Smooth muscle cell (in vitro differentiated cells): ENCODE data around the gene ZNF483. TPM values are rescaled to one million over a fixed set of nuclear protein-coding genes. Genes with fewer than 3 reads are reported as not detected.

ENCODE experiments used
- DNase-seq: peaks from one replicate; lab custom pipeline; 2025; ENCODE audit not compliant: unreplicated experiment; lab: John Stamatoyannopoulos, UW
- H2AFZ ChIP-seq: fragments of 200-600 bp; sonication (generic); 2 replicates; pipeline ENCODE4 v1.6.0; 2016; ENCODE audit warnings: antibody characterized with exemption, low read depth, mild to moderate bottlenecking
- H3F3A ChIP-seq: fragments of 200-600 bp; sonication (generic); 2 replicates; pipeline ENCODE4 v1.6.0; 2017; ENCODE audit warnings: antibody characterized with exemption, low read depth
- H3K27ac ChIP-seq: fragments of 200-600 bp; sonication (generic); 2 replicates; pipeline ENCODE4 v1.5.1; 2016; ENCODE audit warnings: low read depth, mild to moderate bottlenecking
- H3K27me3 ChIP-seq: fragments of 200-600 bp; sonication (generic); 2 replicates; pipeline ENCODE4 v1.6.1; 2016; ENCODE audit warnings: low read depth, mild to moderate bottlenecking
- H3K36me3 ChIP-seq: fragments of 200-600 bp; sonication (generic); 2 replicates; pipeline ENCODE4 v1.5.1; 2016; ENCODE audit warnings: low read depth
- H3K4me1 ChIP-seq: fragments of 200-600 bp; sonication (generic); 2 replicates; pipeline ENCODE4 v1.5.1; 2016; ENCODE audit warnings: low read depth
- H3K4me2 ChIP-seq: fragments of 200-600 bp; sonication (generic); 2 replicates; pipeline ENCODE4 v1.6.0; 2016; ENCODE audit warnings: mild to moderate bottlenecking
- H3K4me3 ChIP-seq: fragments of 200-600 bp; sonication (generic); 2 replicates; pipeline ENCODE4 v1.5.1; 2016; ENCODE audit warnings: mild to moderate bottlenecking
- H3K79me2 ChIP-seq: fragments of 200-600 bp; sonication (generic); 2 replicates; pipeline ENCODE4 v1.6.0; 2016; ENCODE audit warnings: low read depth, mild to moderate bottlenecking
- H3K9ac ChIP-seq: fragments of 200-600 bp; sonication (generic); 2 replicates; pipeline ENCODE4 v1.6.0; 2016; ENCODE audit warnings: low read depth
- H3K9me3 ChIP-seq: fragments of 200-600 bp; sonication (generic); replicated peaks from 2 replicates; pipeline ENCODE4 v1.5.1; 2016; ENCODE audit warnings: low read depth
- H4K20me1 ChIP-seq: fragments of 200-600 bp; sonication (generic); 2 replicates; pipeline ENCODE4 v1.6.0; 2016; ENCODE audit warnings: low read depth
- WGBS: methylation state at CpG from one replicate; pipeline ENCODE4 v1.1.7; 2016; ENCODE audit warnings: low lambda C conversion rate; 5-methylcytosine and 5-hydroxymethylcytosine counted together
- polyA plus RNA-seq: library from polyadenylated mRNA; unstranded; fragments of >200 nt; fragmentation: Nextera tagmentation; extraction: Ambion mirVana; gene quantifications from 2 replicates; pipeline ENCODE4 v1.2.1, GENCODE V29; 2016
- total RNA-seq: library from RNA; depleted of rRNA; stranded (reverse); fragments of >200 nt; gene quantifications from 2 replicates; pipeline ENCODE4 v1.2.3, GENCODE V29; 2014
- TF ChIP-seq, protein P1 (sequence below): fragments of 200-600 bp; sonication (generic); IDR thresholded peaks from 2 replicates; pipeline ENCODE4 v1.5.1; 2017; ENCODE audit warnings: borderline replicate concordance, mild to moderate bottlenecking, antibody characterized with exemption; ENCODE audit not compliant: insufficient read depth, poor library complexity, severe bottlenecking

The ZNF483 gene
- total and polyA plus RNA-seq, 2 experiments from 2014 or later: 0.53 to 0.67 TPM

DNA sequence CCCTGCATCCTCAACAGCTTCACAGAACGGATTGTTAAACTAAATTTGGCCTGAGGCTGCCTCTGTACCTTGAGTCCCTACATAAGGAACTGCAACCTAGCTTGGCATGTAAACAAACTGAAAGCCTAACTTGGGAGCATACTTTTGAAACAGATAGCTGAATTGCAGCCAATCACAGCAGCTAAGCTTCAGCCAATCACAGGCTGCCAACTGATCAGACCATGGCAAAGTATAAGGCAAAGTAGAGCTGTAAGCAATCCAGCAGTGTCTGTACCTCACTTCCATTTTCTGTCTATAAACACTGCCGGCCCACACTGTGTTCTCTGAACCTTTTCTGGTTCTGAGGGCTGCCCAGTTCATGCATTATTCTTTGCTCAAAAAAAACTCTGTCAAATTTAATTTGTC, 8.9 kb upstream of the ZNF483 start:
- no peaks in the 10 kb centered on the region for H3K27me3 ChIP-seq
- no peaks in the 10 kb centered on the region for H3K79me2 ChIP-seq
- H3K4me2 ChIP-seq: no peak overlapping the region
- no peak overlapping the region for H2AFZ ChIP-seq
- TF ChIP-seq, protein P1, sequence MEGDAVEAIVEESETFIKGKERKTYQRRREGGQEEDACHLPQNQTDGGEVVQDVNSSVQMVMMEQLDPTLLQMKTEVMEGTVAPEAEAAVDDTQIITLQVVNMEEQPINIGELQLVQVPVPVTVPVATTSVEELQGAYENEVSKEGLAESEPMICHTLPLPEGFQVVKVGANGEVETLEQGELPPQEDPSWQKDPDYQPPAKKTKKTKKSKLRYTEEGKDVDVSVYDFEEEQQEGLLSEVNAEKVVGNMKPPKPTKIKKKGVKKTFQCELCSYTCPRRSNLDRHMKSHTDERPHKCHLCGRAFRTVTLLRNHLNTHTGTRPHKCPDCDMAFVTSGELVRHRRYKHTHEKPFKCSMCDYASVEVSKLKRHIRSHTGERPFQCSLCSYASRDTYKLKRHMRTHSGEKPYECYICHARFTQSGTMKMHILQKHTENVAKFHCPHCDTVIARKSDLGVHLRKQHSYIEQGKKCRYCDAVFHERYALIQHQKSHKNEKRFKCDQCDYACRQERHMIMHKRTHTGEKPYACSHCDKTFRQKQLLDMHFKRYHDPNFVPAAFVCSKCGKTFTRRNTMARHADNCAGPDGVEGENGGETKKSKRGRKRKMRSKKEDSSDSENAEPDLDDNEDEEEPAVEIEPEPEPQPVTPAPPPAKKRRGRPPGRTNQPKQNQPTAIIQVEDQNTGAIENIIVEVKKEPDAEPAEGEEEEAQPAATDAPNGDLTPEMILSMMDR: no peak
- no peaks in the 10 kb centered on the region for H3F3A ChIP-seq
- no peaks in the 10 kb centered on the region for H3K4me1 ChIP-seq
- no peaks in the 10 kb centered on the region for H4K20me1 ChIP-seq
- no peak overlapping the region for H3K9ac ChIP-seq
- no peaks in the 10 kb centered on the region for H3K36me3 ChIP-seq
- H3K27ac ChIP-seq: no peak overlapping the region
- H3K9me3 ChIP-seq: no peaks in the 10 kb centered on the region
- 73% methylated on average over 2 of the region's 2 CpGs for WGBS
- no peak for DNase-seq
- H3K4me3 ChIP-seq: no peak overlapping the region

DNA sequence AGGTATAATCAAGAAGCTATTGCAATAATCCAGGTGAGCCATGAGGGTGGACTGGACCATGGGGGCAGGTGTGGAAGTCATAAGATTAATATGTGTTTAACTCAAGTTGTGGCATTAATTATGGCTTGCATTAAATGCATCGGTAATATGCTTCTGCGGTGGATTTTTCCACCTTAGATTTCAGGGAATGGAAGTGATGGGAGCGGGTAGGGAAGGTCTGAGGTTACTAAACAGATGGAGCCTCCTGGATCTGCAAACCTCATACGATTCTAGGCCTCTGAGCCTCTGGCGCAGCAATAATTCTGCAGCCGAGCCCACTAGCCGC, 286 bp upstream of the ZNF483 start:
- H3K27me3 ChIP-seq: no peaks in the 10 kb centered on the region
- H3K36me3 ChIP-seq: no peaks in the 10 kb centered on the region
- H3K79me2 ChIP-seq: no peaks in the 10 kb centered on the region
- H2AFZ ChIP-seq: peak overlapping the region; percentile 96
- TF ChIP-seq, protein P1: no peak
- H3K4me3 ChIP-seq: peak overlapping the region; percentile 80
- H3K27ac ChIP-seq: no peak overlapping the region
- no peaks in the 10 kb centered on the region for H4K20me1 ChIP-seq
- peaks cover 3% of the 10 kb centered on the region for H3K4me1 ChIP-seq
- WGBS: 39% methylated on average over 7 of the region's 7 CpGs
- no peaks in the 10 kb centered on the region for H3F3A ChIP-seq
- DNase-seq: no peak
- H3K9ac ChIP-seq: no peak overlapping the region
- H3K9me3 ChIP-seq: no peaks in the 10 kb centered on the region
- H3K4me2 ChIP-seq: peak overlapping the region; percentile 93

GRCh38 chr9:111527347-111527746, 2.4 kb downstream of the ZNF483 start:
- no peak overlapping the region for H3K4me3 ChIP-seq
- TF ChIP-seq, protein P1: no peak
- H3K27me3 ChIP-seq: no peaks in the 10 kb centered on the region
- 57% methylated on average over 2 of the region's 2 CpGs for WGBS
- H3K4me1 ChIP-seq: peaks cover 11% of the 10 kb centered on the region
- no peaks in the 10 kb centered on the region for H3K36me3 ChIP-seq
- H2AFZ ChIP-seq: no peak overlapping the region
- no peaks in the 10 kb centered on the region for H3K79me2 ChIP-seq
- H3K4me2 ChIP-seq: no peak overlapping the region
- no peak for DNase-seq
- H3K27ac ChIP-seq: peak overlapping the region; percentile 63
- H3K9me3 ChIP-seq: no peaks in the 10 kb centered on the region
- no peak overlapping the region for H3K9ac ChIP-seq
- H3F3A ChIP-seq: no peaks in the 10 kb centered on the region
- H4K20me1 ChIP-seq: no peaks in the 10 kb centered on the region

GRCh38 chr9:111529787-111530186, 4.8 kb downstream of the ZNF483 start:
- no peak overlapping the region for H3K27ac ChIP-seq
- WGBS: 7% methylated on average over 2 of the region's 2 CpGs
- DNase-seq: no peak
- H3K9me3 ChIP-seq: no peaks in the 10 kb centered on the region
- no peaks in the 10 kb centered on the region for H4K20me1 ChIP-seq
- H3K27me3 ChIP-seq: no peaks in the 10 kb centered on the region
- no peak overlapping the region for H3K4me2 ChIP-seq
- no peak overlapping the region for H2AFZ ChIP-seq
- no peak overlapping the region for H3K4me3 ChIP-seq
- no peaks in the 10 kb centered on the region for H3F3A ChIP-seq
- TF ChIP-seq, protein P1: no peak
- H3K9ac ChIP-seq: no peak overlapping the region
- no peaks in the 10 kb centered on the region for H3K36me3 ChIP-seq
- H3K79me2 ChIP-seq: no peaks in the 10 kb centered on the region
- peaks cover 11% of the 10 kb centered on the region for H3K4me1 ChIP-seq
